ENCODE results near the gene LONRF2. TPM values are rescaled to one million over a fixed set of nuclear protein-coding genes. Genes with fewer than 3 reads are reported as not detected.

Gene LONRF2
- total RNA-seq, 1 experiment from 2014 or later: 2.7 TPM

DNA sequence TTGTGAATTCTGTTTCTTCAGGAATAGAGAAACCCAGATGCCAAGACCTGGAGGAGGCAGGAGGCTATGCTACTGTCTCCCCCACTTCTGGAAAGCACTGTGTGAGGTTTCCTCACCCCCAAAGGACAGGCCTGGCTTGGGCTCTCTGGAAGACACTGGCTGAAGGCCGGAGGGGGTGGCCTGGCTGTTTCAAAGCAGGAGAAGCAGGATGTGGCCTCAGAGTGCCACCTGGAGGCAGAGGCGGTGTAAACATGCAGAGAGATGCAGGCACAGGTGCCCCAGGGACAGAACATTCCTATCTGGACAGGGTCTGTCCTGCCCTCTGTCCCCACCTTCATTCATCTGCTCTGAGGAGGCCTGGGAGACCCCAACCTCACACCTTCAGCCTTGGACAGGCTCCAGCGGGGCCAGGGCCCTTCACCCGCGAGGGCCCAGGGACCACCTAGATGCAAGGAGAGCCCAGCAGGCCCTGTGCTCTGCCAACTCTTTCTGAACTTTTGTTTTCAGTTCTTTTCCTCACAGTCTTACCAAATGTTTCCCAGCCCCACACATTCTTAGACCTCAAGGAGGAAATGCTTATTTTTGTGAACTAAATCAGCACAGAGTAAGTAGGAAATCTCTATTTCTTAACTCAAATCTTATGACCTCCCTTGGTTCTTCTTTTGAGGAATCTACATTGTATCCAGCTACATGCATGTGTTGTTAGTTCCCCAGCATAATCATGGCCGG, 79.2 kb downstream of the LONRF2 start:
- Mint-ChIP-seq H3K4me3 (no peak overlapping the region), H3K36me3 (ENCODE audit: insufficient read depth in 1 of 3, low read depth in 3 of 3) (no peaks in the 10 kb centered on the region), H3K4me1 (peaks cover 18 to 25% of the 10 kb centered on the region in 2 experiments), H3K27me3 (ENCODE audit: low read depth) (peaks cover 44% of the 10 kb centered on the region), H3K27ac (no peak overlapping the region), H3K9me3 (no peaks in the 10 kb centered on the region; a peak in 1 of 5 replicates)
- H2BK20ac ChIP-seq (ENCODE audit: low read depth, low read length, poor library complexity, severe bottlenecking): no peak overlapping the region
- no peak overlapping the region for H2BK15ac ChIP-seq (ENCODE audit: low read depth, low read length)
- H3K4me1 ChIP-seq (ENCODE audit: insufficient read depth, low read length): no peaks in the 10 kb centered on the region
- H4K20me1 ChIP-seq (ENCODE audit: control insufficient read depth, insufficient read depth, insufficient read length): no peaks in the 10 kb centered on the region
- TF ChIP-seq, protein P1, sequence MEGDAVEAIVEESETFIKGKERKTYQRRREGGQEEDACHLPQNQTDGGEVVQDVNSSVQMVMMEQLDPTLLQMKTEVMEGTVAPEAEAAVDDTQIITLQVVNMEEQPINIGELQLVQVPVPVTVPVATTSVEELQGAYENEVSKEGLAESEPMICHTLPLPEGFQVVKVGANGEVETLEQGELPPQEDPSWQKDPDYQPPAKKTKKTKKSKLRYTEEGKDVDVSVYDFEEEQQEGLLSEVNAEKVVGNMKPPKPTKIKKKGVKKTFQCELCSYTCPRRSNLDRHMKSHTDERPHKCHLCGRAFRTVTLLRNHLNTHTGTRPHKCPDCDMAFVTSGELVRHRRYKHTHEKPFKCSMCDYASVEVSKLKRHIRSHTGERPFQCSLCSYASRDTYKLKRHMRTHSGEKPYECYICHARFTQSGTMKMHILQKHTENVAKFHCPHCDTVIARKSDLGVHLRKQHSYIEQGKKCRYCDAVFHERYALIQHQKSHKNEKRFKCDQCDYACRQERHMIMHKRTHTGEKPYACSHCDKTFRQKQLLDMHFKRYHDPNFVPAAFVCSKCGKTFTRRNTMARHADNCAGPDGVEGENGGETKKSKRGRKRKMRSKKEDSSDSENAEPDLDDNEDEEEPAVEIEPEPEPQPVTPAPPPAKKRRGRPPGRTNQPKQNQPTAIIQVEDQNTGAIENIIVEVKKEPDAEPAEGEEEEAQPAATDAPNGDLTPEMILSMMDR (conservative IDR thresholded peaks at IDR 0.05): peak; percentile 87
- no peak overlapping the region for H2BK120ac ChIP-seq (ENCODE audit: low read depth, low read length, poor library complexity, severe bottlenecking)
- H3K4ac ChIP-seq (ENCODE audit: low read depth, low read length): no peak overlapping the region
- H3K56ac ChIP-seq (ENCODE audit: insufficient read length, low read depth, low read length): no peak overlapping the region
- H3K23ac ChIP-seq (ENCODE audit: insufficient read length, low read depth, low read length): no peak overlapping the region
- no peak overlapping the region for H4K91ac ChIP-seq (ENCODE audit: insufficient read length, low read depth, low read length)
- H2BK12ac ChIP-seq (ENCODE audit: insufficient read length, low read depth, low read length): no peak overlapping the region
- H3K18ac ChIP-seq (ENCODE audit: insufficient read length, low read depth, low read length): no peak overlapping the region
- no peak overlapping the region for H2AFZ ChIP-seq (ENCODE audit: low read length)
- H3K27ac ChIP-seq (ENCODE audit: insufficient read length, low read depth, low read length): no peak overlapping the region
- H3K79me1 ChIP-seq (ENCODE audit: insufficient read depth, low read depth, low read length, poor library complexity, severe bottlenecking): no peaks in the 10 kb centered on the region
- H3K79me2 ChIP-seq (ENCODE audit: insufficient read depth, low read length): no peaks in the 10 kb centered on the region
- H3K9me3 ChIP-seq (ENCODE audit: control insufficient read depth, low read depth, low read length): no peaks in the 10 kb centered on the region
- H3K9ac ChIP-seq (ENCODE audit: extremely low read depth, insufficient read length, low read length): no peak overlapping the region
- DNase-seq: peak; percentile 86
- no peak overlapping the region for H4K8ac ChIP-seq (replicated peaks; ENCODE audit: insufficient read length, low read depth, low read length)
- H3K23me2 ChIP-seq (ENCODE audit: insufficient read length, low read depth, low read length, poor library complexity, severe bottlenecking): no peaks in the 10 kb centered on the region
- no peak overlapping the region for H2BK5ac ChIP-seq (ENCODE audit: insufficient read length, low read length)
- WGBS (ENCODE audit: extremely low coverage, insufficient read length, low lambda C conversion rate): no CpG with 5 or more reads among the region's 6 CpGs
- H3K14ac ChIP-seq (ENCODE audit: insufficient read depth, low read length): no peak overlapping the region
- H2AK5ac ChIP-seq (ENCODE audit: insufficient read length, low read length): no peak overlapping the region
- no peak overlapping the region for H4K5ac ChIP-seq (ENCODE audit: insufficient read length, low read depth, low read length)
- H3T11ph ChIP-seq (ENCODE audit: low read length): no peak overlapping the region
- no peak overlapping the region for H3K4me2 ChIP-seq (ENCODE audit: insufficient read depth, insufficient read length, low read length)
- no peaks in the 10 kb centered on the region for H3K27me3 ChIP-seq (ENCODE audit: insufficient read depth, low read length)

Measured in H9 (cell line).